Measurements from ENCODE around the gene SCRN2.

The SCRN2 gene

DNA sequence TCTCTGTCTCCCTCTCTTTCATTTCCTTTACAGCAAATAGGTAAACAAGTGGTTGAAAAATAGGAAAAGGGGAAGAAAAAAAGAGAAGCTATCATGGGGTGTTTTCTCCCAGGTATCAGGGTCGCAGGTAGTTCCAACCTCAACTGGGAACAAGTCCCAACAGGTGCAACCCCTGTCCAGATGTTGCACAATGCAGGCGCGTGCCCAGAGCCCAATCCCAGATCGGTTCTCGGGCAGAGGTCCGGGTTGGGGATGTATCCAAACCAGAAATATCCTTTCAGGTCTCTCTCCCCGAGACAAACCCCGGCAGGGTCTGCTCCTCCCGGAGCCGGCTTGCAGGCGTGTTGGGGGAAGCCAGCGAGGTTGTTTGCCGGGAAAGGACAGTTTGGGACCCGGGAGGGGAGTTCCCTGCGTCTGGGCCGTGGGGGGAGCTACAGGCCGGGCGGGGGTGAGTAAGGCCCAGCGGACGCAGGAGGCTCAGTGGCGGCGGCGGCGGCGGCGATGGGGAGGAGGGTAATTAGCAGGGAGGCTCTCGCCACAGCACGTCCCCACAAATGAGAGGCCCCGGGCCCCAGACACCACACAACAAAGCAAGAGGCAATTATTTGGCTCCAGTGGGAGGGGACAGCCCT is 31.1 kb upstream of the SCRN2 start:
- no peak for DNase-seq (ENCODE audit: low spot score)

DNA sequence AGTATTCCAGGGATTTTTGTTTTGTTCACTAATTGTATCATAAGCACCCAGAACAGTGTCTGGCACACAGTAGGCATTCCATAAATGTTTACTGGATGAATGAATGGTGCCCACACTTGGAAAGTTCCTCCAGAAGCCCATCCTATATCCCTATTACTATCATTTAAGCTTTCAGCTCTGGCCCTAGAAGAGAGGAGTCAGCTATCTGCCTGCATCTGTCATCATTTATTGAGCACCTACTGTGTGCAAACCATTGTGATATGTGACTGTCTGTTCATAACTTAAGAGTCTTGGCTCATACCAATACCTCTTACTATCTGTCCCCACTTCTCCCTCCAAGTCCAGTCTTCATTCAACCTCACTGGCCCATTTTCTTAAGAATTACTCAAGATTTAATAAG is 30.0 kb upstream of the SCRN2 start:
- DNase-seq (ENCODE audit: low spot score): no peak

DNA sequence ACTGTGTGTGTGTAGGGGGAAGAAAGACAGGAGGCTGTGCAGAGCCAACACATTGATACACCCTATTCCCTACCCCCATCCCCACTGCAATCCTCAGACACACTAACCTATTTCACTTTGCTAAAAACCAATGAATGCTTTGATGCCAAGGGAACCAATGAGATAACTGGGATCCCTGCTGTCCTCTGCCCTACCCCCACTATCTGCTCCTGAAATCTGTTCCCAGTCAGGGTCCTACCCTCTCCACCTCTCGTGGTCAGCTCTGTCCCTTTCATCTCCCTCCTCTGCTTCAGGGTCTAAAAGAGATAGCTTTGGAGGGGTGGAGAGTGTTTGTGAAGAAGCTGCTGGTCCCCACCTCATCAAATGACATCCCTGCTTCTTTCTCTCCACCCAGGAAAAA is 29.0 kb upstream of the SCRN2 start:
- DNase-seq (ENCODE audit: low spot score): no peak

DNA sequence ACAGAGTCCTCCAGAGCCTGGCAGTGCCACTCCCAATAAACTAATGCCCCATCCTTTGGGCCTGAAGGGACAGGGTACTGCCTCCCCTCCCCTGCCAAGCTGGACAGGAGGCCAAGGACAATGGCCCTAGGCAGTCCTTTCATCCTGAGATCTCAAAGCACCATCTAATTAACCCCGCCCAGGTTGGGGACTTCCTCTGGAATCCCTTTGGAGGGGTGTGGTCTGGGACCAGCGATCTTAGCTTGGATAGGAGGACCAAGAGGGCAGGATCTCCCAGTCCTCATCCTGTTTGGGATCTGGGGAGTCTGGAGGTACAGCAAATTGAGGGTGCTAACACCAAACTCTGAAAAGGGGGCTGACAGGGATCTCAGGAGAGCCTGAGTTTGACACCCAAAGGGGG is 28.0 kb upstream of the SCRN2 start:
- DNase-seq (ENCODE audit: low spot score): no peak

DNA sequence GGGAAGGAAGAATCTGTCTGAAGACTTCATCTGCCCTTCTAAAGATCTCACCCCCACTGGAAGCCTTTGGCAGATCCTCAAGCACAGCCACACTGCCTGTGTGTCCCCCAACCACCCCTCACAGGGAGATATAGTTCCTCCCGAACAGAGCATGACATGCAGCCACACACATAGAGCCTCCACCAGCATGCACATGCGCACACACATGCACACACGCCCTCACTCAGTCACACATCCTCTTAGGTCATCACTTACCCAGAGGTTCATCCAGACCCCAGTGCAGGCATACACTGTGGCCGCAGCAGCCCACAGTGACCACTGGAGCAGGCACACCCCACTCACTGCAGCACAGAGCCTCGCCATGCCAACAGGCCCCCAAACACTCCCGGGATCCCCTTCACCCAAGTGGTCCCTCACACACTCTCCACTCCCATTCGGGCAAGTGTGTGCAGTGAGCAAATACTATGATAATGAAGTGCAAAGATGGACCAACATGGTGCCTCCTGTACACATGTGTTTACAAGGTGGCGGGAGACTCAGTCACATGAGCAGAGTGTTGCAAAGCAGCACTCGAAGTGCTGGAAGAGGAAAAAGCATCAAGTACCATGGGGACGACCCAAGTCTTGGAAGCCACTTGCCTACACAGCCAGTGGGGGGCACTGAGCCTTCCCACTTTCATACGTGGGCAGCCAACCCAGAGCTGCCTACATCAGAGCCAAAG is 26.9 kb upstream of the SCRN2 start:
- no peak for DNase-seq (ENCODE audit: low spot score)

DNA sequence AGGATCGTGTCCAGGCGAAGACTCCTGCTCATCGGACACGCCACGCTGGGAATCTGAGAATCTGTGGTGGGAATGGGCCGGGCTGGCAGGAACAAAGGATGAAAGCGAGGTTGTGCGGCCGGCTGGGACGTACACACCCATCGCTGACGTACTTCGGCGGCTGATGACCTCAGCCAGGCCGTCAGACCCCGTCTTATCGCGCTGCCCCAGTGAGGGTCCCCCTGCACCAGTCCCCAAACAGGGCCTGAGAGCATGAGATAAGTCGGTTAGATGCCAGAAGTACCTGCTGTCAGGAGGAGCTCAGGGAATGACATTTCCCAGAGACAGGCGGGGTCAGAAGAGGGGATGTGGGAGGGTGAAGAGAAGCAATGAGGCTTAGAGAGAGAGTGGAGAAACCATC is 25.9 kb upstream of the SCRN2 start:
- DNase-seq (ENCODE audit: low spot score): no peak

- DNase-seq (ENCODE audit: low spot score): no peak
Observed at GRCh38 chr17:47864791-47865216, 23.7 kb upstream of the SCRN2 start.

DNA sequence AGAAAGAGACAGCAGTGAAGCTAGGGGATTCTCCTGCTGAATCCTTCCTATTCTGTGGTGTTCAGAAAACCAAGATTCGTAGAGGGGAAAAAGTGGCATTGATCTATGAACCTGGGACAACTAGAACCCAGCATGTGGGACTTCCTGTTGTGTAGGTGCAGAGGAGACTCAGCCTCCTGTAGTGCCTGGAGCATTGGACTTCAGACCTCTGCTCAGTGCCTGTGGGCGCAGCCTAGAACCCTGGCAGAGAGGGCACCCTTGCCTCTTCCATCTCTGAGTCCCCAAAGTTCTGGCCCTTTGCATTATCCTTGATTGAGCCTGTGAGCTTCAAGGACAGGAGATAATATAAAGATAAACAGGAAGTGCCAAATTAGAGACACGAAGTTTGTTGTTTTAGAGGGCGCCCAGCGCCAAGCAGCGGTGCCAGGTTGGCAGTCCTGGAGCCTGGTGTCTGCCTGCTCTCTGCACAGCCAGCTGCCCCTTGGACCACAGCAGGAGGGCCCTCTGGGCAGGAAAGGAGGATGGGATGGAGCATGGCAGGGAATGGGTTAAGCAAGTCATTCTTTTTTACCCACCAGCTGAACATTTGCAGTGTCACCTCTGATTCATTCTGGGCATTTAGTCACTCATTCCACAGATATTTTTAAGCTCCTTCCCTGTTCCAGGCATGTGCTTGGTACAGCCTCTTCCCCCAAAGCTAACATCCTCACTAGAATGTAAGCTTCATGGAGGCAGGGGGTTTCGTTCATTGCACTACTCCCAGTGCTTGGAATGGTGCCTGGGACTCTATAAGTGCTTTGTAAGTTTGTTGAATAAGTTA is 21.8 kb upstream of the SCRN2 start:
- no peak for DNase-seq (ENCODE audit: low spot score)

DNA sequence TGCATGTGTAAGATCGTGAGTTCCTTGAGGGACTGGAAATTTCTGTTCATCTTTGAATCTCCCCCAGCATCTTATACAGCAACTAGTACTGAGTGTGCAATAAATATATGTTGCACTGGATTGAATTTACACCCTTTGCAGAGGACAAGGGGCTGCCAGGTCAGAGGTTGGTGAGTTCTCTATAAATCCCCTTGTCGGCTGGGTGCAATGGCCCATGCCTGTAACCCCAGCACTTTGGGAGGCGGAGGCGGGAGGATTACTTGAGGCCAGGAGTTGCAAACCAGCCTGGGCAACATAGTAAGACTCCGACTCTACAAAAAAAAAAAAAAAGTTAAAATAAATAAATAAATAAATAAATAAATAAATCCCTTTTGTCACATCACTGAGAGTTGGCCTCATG is 19.3 kb upstream of the SCRN2 start:
- DNase-seq (ENCODE audit: low spot score): no peak

DNA sequence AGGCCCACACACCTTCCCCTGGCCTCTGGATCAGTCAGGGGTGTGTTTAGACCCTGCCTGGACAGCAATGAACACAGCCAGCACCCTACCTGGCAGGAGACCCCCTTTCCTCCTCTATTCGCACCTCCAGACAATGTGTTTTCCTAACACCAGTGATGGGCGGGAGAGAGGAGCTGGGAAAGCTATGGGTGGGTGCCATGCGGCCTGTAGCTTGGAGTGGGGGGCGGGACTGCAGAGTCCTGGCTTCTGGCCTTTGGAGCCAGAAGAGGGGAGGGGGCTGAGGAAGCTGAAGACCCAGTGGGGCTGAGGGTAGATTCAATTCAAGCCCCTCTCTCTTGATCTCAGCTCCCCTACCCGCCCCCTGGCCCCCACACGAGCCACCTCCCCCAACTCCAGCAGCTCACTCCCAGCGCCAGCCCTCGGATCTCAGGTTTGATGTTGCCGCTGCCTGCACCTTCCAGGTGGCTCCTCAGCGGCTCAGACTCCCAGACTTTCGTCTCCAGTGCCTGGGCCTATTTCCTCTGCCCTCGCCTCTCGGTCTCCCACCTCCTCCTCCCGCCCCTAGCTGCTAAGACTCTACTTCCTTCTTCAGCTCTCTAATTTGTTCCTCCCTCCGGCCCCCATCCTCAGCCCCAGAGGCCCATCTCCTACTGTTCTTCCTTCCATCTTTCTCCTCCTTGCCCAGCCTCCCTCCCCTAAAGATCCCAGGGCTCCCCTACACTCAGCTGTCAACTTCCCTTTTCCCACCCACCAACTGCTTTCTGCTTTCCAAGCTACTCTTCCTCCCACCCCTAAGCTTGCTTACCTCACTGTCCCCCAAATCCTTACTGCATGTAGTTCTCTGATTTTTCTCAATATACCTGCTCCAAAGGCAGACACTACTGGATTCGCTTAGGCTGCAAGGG is 16.7 kb upstream of the SCRN2 start:
- no peak for DNase-seq (ENCODE audit: low spot score)

- DNase-seq (ENCODE audit: low spot score): no peak
Observed at GRCh38 chr17:47856830-47857229, 15.8 kb upstream of the SCRN2 start.

DNA sequence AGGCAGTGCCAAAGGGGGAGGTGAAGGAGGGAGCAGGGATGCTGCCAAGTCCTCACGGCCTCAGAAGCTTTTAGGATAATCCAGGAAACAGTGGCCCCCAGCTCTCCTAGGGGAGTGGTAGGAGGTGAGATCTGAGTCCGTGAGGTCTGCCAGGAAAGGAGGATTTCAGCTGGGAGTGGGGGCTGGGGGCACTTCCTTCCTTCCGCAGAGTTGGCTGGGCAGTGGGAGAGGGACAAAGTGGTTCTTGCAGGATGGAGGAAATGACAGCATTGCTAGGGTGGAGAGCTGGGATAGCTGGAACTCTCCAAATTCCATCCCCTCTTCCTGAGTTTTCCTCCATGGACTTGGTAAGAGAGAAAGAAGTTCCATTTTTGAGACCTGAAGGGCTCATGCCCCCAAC is 14.7 kb upstream of the SCRN2 start:
- DNase-seq (ENCODE audit: low spot score): no peak

GRCh38 chr17:47853616-47854015 is 12.5 kb upstream of the SCRN2 start:
- no peak for DNase-seq (ENCODE audit: low spot score)

DNA sequence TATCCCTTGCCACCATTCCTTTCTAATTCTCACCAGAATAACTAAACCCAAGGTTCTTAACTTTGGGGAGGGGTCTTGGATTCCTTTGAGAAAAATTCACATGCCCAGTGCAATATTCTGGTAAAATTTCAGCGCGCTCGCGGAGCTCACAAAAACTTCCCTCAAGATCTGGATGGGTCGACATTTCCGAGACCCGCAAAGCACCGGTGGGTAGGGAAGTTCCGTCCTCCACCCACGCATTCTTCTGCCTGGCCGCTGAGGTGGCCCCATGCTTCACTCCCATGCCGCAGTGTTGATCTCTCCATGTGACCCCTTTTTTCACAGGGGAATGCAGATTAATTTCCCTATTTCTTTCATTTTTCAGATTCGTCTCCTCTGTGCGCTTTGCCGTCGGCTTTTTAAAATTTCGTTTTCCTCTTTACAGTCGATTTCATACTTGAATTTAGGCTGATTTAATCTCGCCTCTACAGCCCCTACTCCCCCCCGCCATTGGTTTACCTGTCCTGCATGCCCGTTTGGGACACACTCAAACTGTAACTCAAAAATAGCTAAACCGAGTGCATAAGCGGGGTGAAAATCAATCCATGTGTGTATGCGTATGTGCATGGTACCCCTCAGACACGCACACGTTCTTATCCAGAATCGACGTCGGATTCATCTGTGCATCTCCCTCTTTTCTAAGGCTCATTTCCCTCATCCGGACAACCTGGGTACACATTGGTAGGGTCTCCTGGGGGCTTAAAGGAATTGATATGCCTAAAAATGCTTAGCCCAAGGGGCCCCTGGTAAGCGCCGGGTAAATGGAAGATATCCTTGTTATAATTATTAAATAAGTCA is 11.3 kb upstream of the SCRN2 start:
- DNase-seq (ENCODE audit: low spot score): no peak

- DNase-seq (ENCODE audit: low spot score): no peak
Observed at GRCh38 chr17:47851764-47852112, 10.7 kb upstream of the SCRN2 start.

- DNase-seq (ENCODE audit: low spot score): peak; percentile 85
Observed at GRCh38 chr17:47850692-47851573, 9.9 kb upstream of the SCRN2 start, which contains the start of gene SP6. SP6 (minus strand) TSS chr17:47851163; CDS start chr17:47848429, 2,734 bp downstream.

DNA sequence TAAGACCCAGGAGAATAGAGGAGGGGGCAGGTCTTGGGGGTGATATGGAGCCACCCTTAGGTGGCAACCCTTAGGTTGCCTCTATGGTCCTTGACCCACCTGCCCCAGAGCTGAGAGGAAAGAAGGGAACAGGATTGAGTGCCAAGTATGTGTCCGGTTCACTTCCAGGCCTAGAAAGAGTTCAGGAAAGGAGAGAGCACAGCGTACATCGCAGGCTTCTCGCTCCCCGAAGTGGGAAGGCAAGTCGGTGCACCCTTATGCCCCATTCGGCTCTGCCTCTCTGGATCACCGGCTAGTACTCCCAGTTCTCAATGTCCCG is 9.3 kb upstream of the SCRN2 start:
- no peak for DNase-seq (ENCODE audit: low spot score)

GRCh38 chr17:47848198-47848513 is 7.1 kb upstream of the SCRN2 start:
- no peak for DNase-seq (ENCODE audit: low spot score)

GRCh38 chr17:47847341-47848197 is 6.5 kb upstream of the SCRN2 start:
- no peak for DNase-seq (ENCODE audit: low spot score)

All from HuH-7.5 (cell line).